K562 (cell line): Measurements from ENCODE around the gene TMC1. TPM values are rescaled to one million over a fixed set of nuclear protein-coding genes. Genes with fewer than 3 reads are reported as not detected.
A peak's percentile ranks its signal among the peaks of the same experiment; 100 is the strongest.

Experiments
- ATAC-seq: fragments of 200-7000 bp; cut with Tn5 transposase; 3 replicates; pipeline ENCODE4 v1.9.1; 2020; ENCODE audit warnings: moderate library complexity
- BruUV-seq: library from RNA; stranded (reverse); fragments of 400-500 nt; replicated peaks from 2 replicates; lab custom pipeline; 2021; lab: Mats Ljungman, UMichigan
- CTCF ChIA-PET: fragments of 300-600 bp; formaldehyde crosslinking; extraction: SDS; loops from one replicate; lab custom pipeline; 2021; ENCODE audit warnings: low intra/inter-chr PET ratio; lab: Yijun Ruan, JAX
- POLR2A ChIA-PET: fragments of 300-600, 350-650 bp; sonication (Branson Sonifier 250); formaldehyde crosslinking; extraction: SDS; loops from one replicate; lab custom pipeline; 2021; ENCODE audit warnings: antibody characterized with exemption, inconsistent platforms; lab: Yijun Ruan, JAX
- DNase-seq, 4 experiments: peaks; one replicate each; pipeline versions ENCODE4 v3.0.0 to v3.0.0-alpha.2; 2011 to 2018; ENCODE audit warnings: low spot score in 3 of 4, mixed read lengths in 3 of 4; ENCODE audit errors: extremely low read depth in 1 of 4
- FAIRE-seq: peaks from 2 replicates; lab custom pipeline; 2011; peaks lifted over from hg19 to GRCh38; lab: Jason Lieb, UNC
- H2AFZ ChIP-seq: 2 replicates; pipeline ENCODE4 v1.6.0; 2011; ENCODE audit warnings: low read depth, low read length, control low read depth, inconsistent platforms
- H3K27ac ChIP-seq: fragments of 200-600 bp; 3 replicates; pipeline ENCODE4 v1.8.0; 2011; ENCODE audit warnings: low read depth, mild to moderate bottlenecking, control low read depth, inconsistent platforms, low read length, moderate library complexity, mixed read lengths; ENCODE audit errors: extremely low read depth
- H3K27me3 ChIP-seq, 2 experiments: fragments of 300-600 bp in 1 of 2; 2 replicates in 1 of 2; 3 replicates in 1 of 2; pipeline versions ENCODE4 v1.6.0 to v1.8.0; 2011; ENCODE audit warnings: inconsistent platforms in 2 of 2, low read length in 2 of 2, mild to moderate bottlenecking in 1 of 2, mixed read lengths in 1 of 2, moderate library complexity in 1 of 2; ENCODE audit not compliant: control insufficient read depth in 2 of 2, insufficient read depth in 2 of 2
- H3K36me3 ChIP-seq: fragments of 300-600 bp; 3 replicates; pipeline ENCODE4 v1.8.0; 2011; ENCODE audit warnings: mild to moderate bottlenecking, low read length, inconsistent platforms; ENCODE audit not compliant: control insufficient read depth, insufficient read depth
- H3K4me1 ChIP-seq, 2 experiments: fragments of 200-600 bp in 1 of 2; replicated peaks in 1 of 2; 2 replicates in 1 of 2; 3 replicates in 1 of 2; pipeline versions ENCODE4 v1.5.1 to v1.8.0; 2011; ENCODE audit warnings: inconsistent platforms in 2 of 2, low read length in 2 of 2, mild to moderate bottlenecking in 1 of 2, mixed read lengths in 1 of 2, moderate library complexity in 1 of 2; ENCODE audit not compliant: control insufficient read depth in 2 of 2, insufficient read depth in 2 of 2
- H3K4me2 ChIP-seq: 2 replicates; pipeline ENCODE4 v1.6.1; 2011; ENCODE audit warnings: low read length, control low read depth, inconsistent platforms, mixed read lengths; ENCODE audit not compliant: insufficient read depth
- H3K4me3 ChIP-seq: fragments of 200-600 bp; sonication (generic), shearing (Covaris generic); 2 replicates; pipeline ENCODE4 v1.5.1; 2016; ENCODE audit warnings: control low read depth, inconsistent platforms
- H3K79me2 ChIP-seq: fragments of 200-600 bp; 3 replicates; pipeline ENCODE4 v1.8.0; 2011; ENCODE audit warnings: low read length, inconsistent platforms; ENCODE audit not compliant: control insufficient read depth, insufficient read depth
- H3K9ac ChIP-seq, 2 experiments: 2 replicates each; pipeline versions ENCODE4 v1.6.0 to v1.6.1; 2011; ENCODE audit warnings: low read depth in 2 of 2, low read length in 2 of 2, control low read depth in 1 of 2, inconsistent platforms in 1 of 2, mild to moderate bottlenecking in 1 of 2, mixed read lengths in 1 of 2; ENCODE audit not compliant: insufficient read depth in 1 of 2
- H3K9me1 ChIP-seq: one replicate; pipeline ENCODE4 v1.6.0; 2011; ENCODE audit warnings: inconsistent platforms, mild to moderate bottlenecking, low read length, moderate library complexity; ENCODE audit not compliant: control insufficient read depth, insufficient read depth
- H3K9me3 ChIP-seq: replicated peaks from 2 replicates; pipeline ENCODE4 v1.5.1; 2011; ENCODE audit warnings: low read depth, low read length, inconsistent platforms; ENCODE audit not compliant: control insufficient read depth, insufficient read depth
- H4K20me1 ChIP-seq: replicated peaks from 2 replicates; pipeline ENCODE4 v1.6.1; 2011; ENCODE audit warnings: low read length, inconsistent platforms, mixed read lengths; ENCODE audit not compliant: control insufficient read depth, insufficient read depth
- CTCF ChIP-seq, 3 experiments: IDR thresholded peaks in 2 of 3; conservative IDR thresholded peaks in 1 of 3; 2 replicates each; pipeline ENCODE4 v1.5.1; 2011 to 2012; ENCODE audit warnings: low read length in 3 of 3, mild to moderate bottlenecking in 3 of 3, control low read depth in 2 of 3, improper control_type of control experiment in 1 of 3, inconsistent platforms in 1 of 3, low read depth in 1 of 3, mixed read lengths in 1 of 3, moderate library complexity in 1 of 3; ENCODE audit not compliant: insufficient read depth in 2 of 3
- RAD21 ChIP-seq, 2 experiments: fragments of 250-450 bp in 1 of 2; fragments of 450-650 bp in 1 of 2; sonication (Bioruptor Pico) in 1 of 2; formaldehyde crosslinking in 1 of 2; IDR thresholded peaks in 1 of 2; conservative IDR thresholded peaks in 1 of 2; 2 replicates each; pipeline versions ENCODE4 v1.4.0 to v1.8.0; 2020 to 2022; ENCODE audit warnings: mild to moderate bottlenecking in 2 of 2, moderate library complexity in 1 of 2
- REST ChIP-seq, 2 experiments: fragments of 450-650 bp; formaldehyde crosslinking in 1 of 2; IDR thresholded peaks; 2 replicates each; pipeline versions ENCODE4 v1.4.0 to v1.6.1; 2014 to 2020; ENCODE audit warnings: mild to moderate bottlenecking in 2 of 2, borderline replicate concordance in 1 of 2, low read depth in 1 of 2
- ZNF24 ChIP-seq: fragments of 450-650 bp; IDR thresholded peaks from 2 replicates; pipeline ENCODE4 v1.6.1; 2016
- WGBS: fragments of 100-300 bp; shearing (Covaris generic); methylation state at CpG from one replicate; pipeline ENCODE4 v1.1.6; 2016; ENCODE audit warnings: low coverage, mixed read lengths; ENCODE audit not compliant: insufficient coverage; ENCODE audit errors: missing lambda C conversion rate; 5-methylcytosine and 5-hydroxymethylcytosine counted together
- in situ Hi-C: fragments of 300-500 bp; cut with MboI; formaldehyde crosslinking; loops from 4 replicates; pipeline ENCODE4 v1.15.0; 2018; ENCODE audit warnings: inconsistent platforms, mixed read lengths
- intact Hi-C: fragments of 100-400 bp; cut with micrococcal nuclease; formaldehyde crosslinking; loops from 2 replicates; pipeline ENCODE4 v1.14.2; 2022
- polyA plus RNA-seq, 8 experiments: library from polyadenylated mRNA; depleted of rRNA in 4 of 8; stranded (reverse) in 5 of 8; unstranded in 3 of 8; fragments of >200 nt; fragmentation: Nextera tagmentation in 2 of 8; fragmentation: Illumina TruSeq in 1 of 8; extraction: Ambion mirVana in 2 of 8; extraction: Trizol in 1 of 8; gene quantifications; 2 replicates each; pipeline versions ENCODE4 v1.2.1 to v1.2.3, GENCODE V29; 2011 to 2014; ENCODE audit warnings: inconsistent platforms in 1 of 8, missing spikeins in 1 of 8
- total RNA-seq, 7 experiments: library from RNA; depleted of rRNA in 6 of 7; stranded (reverse); fragments of >200 nt in 6 of 7; fragmentation: Illumina TruSeq in 2 of 7; extraction: Trizol in 2 of 7; gene quantifications; 2 replicates each; pipeline versions ENCODE4 v1.2.1 to v1.2.3, GENCODE V29; 2011 to 2021; ENCODE audit warnings: low replicate concordance in 1 of 7

The TMC1 gene
- total and polyA plus RNA-seq, 9 of the 15 experiments (the other 6 are each of a cell fraction or from before 2014, with no cell fraction given) = 0.10 to 0.15 TPM; not detected in 7

GRCh38 chr9:72597181-72597517 lies 75.7 kb downstream of the TMC1 start:
- ATAC-seq (peak; percentile 78), FAIRE-seq (no peak)
- intact Hi-C loops = loop anchor here (1.0 to 10.0 kb wide), 2 partner anchors 228 to 316 kb away; no protein-coding TSS in a partner anchor

More at GRCh38 chr9:72597181-72597517, 75.7 kb downstream of the TMC1 start:
- no peak for DNase-seq
- ChIA-PET CTCF (interaction anchor here (0.7 to 1.4 kb wide), 2 partner anchors 312 to 316 kb away, joined by 3 read pairs; no protein-coding TSS in a partner anchor), POLR2A (interaction anchor here (1.2 kb wide), 1 partner anchor 232 kb away, joined by 3 read pairs; the partner anchor contains the start of gene ZFAND5)
- Histone ChIP-seq H3K9me3 (no peaks in the 10 kb centered on the region), H3K27me3 (no peaks in the 10 kb centered on the region), H3K79me2 (no peaks in the 10 kb centered on the region), H3K9me1 (no peaks in the 10 kb centered on the region), H4K20me1 (no peaks in the 10 kb centered on the region), H3K27ac (no peak overlapping the region), H3K4me2 (no peak overlapping the region), H3K4me1 (no peaks in the 10 kb centered on the region), H3K36me3 (no peaks in the 10 kb centered on the region), H2AFZ (no peak overlapping the region), H3K9ac (no peak overlapping the region), H3K4me3 (no peak overlapping the region)
- 0% methylated on average over 7 of the region's 8 CpGs for WGBS
- no TSS peak for BruUV-seq
- TF ChIP-seq ZNF24 (no peak), CTCF (IDR thresholded peaks at IDR 0.05 in 2 of 3, conservative IDR thresholded peaks at IDR 0.05 in 1 of 3; ENCODE audit: insufficient read depth in 2 of 3, low read depth in 1 of 3, low read length in 3 of 3) (peak; percentile 23 to 43 (median 24); a peak in 3 of 6 replicates), RAD21 (CRISPR knock-in tag; conservative IDR thresholded peaks at IDR 0.05 in 1 of 2, IDR thresholded peaks at IDR 0.05 in 1 of 2) (peak in 1 of 2 experiments; percentile 53; a peak in 2 of 4 replicates), REST (IDR thresholded peaks at IDR 0.05; ENCODE audit: borderline replicate concordance) (peak; percentile 18; the same call in 1 of the 2 replicates), REST (CRISPR knock-in tag; IDR thresholded peaks at IDR 0.05; ENCODE audit: low read depth) (no peak)
- in situ Hi-C loops = loop anchor here (10.0 kb wide), 1 partner anchor 562 kb away; no protein-coding TSS in a partner anchor
